K562 (cell line): ENCODE results near the gene IPO13. TPM values are rescaled to one million over a fixed set of nuclear protein-coding genes. Genes with fewer than 3 reads are reported as not detected.
A peak's percentile ranks its signal among the peaks of the same experiment; 100 is the strongest.

Source experiments
- ATAC-seq: fragments of 200-7000 bp; cut with Tn5 transposase; 3 replicates; pipeline ENCODE4 v1.9.1; 2020; ENCODE audit warnings: moderate library complexity
- BruUV-seq: library from RNA; stranded (reverse); fragments of 400-500 nt; replicated peaks from 2 replicates; lab custom pipeline; 2021; lab: Mats Ljungman, UMichigan
- CTCF ChIA-PET: fragments of 300-600 bp; formaldehyde crosslinking; extraction: SDS; loops from one replicate; lab custom pipeline; 2021; ENCODE audit warnings: low intra/inter-chr PET ratio; lab: Yijun Ruan, JAX
- POLR2A ChIA-PET: fragments of 300-600, 350-650 bp; sonication (Branson Sonifier 250); formaldehyde crosslinking; extraction: SDS; loops from one replicate; lab custom pipeline; 2021; ENCODE audit warnings: antibody characterized with exemption, inconsistent platforms; lab: Yijun Ruan, JAX
- DNase-seq, 4 experiments: peaks; one replicate each; pipeline versions ENCODE4 v3.0.0 to v3.0.0-alpha.2; 2011 to 2018; ENCODE audit warnings: low spot score in 3 of 4, mixed read lengths in 3 of 4; ENCODE audit errors: extremely low read depth in 1 of 4
- FAIRE-seq: peaks from 2 replicates; lab custom pipeline; 2011; peaks lifted over from hg19 to GRCh38; lab: Jason Lieb, UNC
- H2AFZ ChIP-seq: 2 replicates; pipeline ENCODE4 v1.6.0; 2011; ENCODE audit warnings: low read depth, low read length, control low read depth, inconsistent platforms
- H3K27ac ChIP-seq: fragments of 200-600 bp; 3 replicates; pipeline ENCODE4 v1.8.0; 2011; ENCODE audit warnings: low read depth, mild to moderate bottlenecking, control low read depth, inconsistent platforms, low read length, moderate library complexity, mixed read lengths; ENCODE audit errors: extremely low read depth
- H3K27me3 ChIP-seq, 2 experiments: fragments of 300-600 bp in 1 of 2; 2 replicates in 1 of 2; 3 replicates in 1 of 2; pipeline versions ENCODE4 v1.6.0 to v1.8.0; 2011; ENCODE audit warnings: inconsistent platforms in 2 of 2, low read length in 2 of 2, mild to moderate bottlenecking in 1 of 2, mixed read lengths in 1 of 2, moderate library complexity in 1 of 2; ENCODE audit not compliant: control insufficient read depth in 2 of 2, insufficient read depth in 2 of 2
- H3K36me3 ChIP-seq: fragments of 300-600 bp; 3 replicates; pipeline ENCODE4 v1.8.0; 2011; ENCODE audit warnings: mild to moderate bottlenecking, low read length, inconsistent platforms; ENCODE audit not compliant: control insufficient read depth, insufficient read depth
- H3K4me1 ChIP-seq, 2 experiments: fragments of 200-600 bp in 1 of 2; replicated peaks in 1 of 2; 2 replicates in 1 of 2; 3 replicates in 1 of 2; pipeline versions ENCODE4 v1.5.1 to v1.8.0; 2011; ENCODE audit warnings: inconsistent platforms in 2 of 2, low read length in 2 of 2, mild to moderate bottlenecking in 1 of 2, mixed read lengths in 1 of 2, moderate library complexity in 1 of 2; ENCODE audit not compliant: control insufficient read depth in 2 of 2, insufficient read depth in 2 of 2
- H3K4me2 ChIP-seq: 2 replicates; pipeline ENCODE4 v1.6.1; 2011; ENCODE audit warnings: low read length, control low read depth, inconsistent platforms, mixed read lengths; ENCODE audit not compliant: insufficient read depth
- H3K4me3 ChIP-seq: fragments of 200-600 bp; sonication (generic), shearing (Covaris generic); 2 replicates; pipeline ENCODE4 v1.5.1; 2016; ENCODE audit warnings: control low read depth, inconsistent platforms
- H3K79me2 ChIP-seq: fragments of 200-600 bp; 3 replicates; pipeline ENCODE4 v1.8.0; 2011; ENCODE audit warnings: low read length, inconsistent platforms; ENCODE audit not compliant: control insufficient read depth, insufficient read depth
- H3K9ac ChIP-seq, 2 experiments: 2 replicates each; pipeline versions ENCODE4 v1.6.0 to v1.6.1; 2011; ENCODE audit warnings: low read depth in 2 of 2, low read length in 2 of 2, control low read depth in 1 of 2, inconsistent platforms in 1 of 2, mild to moderate bottlenecking in 1 of 2, mixed read lengths in 1 of 2; ENCODE audit not compliant: insufficient read depth in 1 of 2
- H3K9me1 ChIP-seq: one replicate; pipeline ENCODE4 v1.6.0; 2011; ENCODE audit warnings: inconsistent platforms, mild to moderate bottlenecking, low read length, moderate library complexity; ENCODE audit not compliant: control insufficient read depth, insufficient read depth
- H3K9me3 ChIP-seq: replicated peaks from 2 replicates; pipeline ENCODE4 v1.5.1; 2011; ENCODE audit warnings: low read depth, low read length, inconsistent platforms; ENCODE audit not compliant: control insufficient read depth, insufficient read depth
- H4K20me1 ChIP-seq: replicated peaks from 2 replicates; pipeline ENCODE4 v1.6.1; 2011; ENCODE audit warnings: low read length, inconsistent platforms, mixed read lengths; ENCODE audit not compliant: control insufficient read depth, insufficient read depth
- CEBPG ChIP-seq, 3 experiments: fragments of 200-800 bp in 1 of 3; sonication (Bioruptor generic) in 1 of 3; sonication (generic) in 1 of 3; formaldehyde crosslinking in 1 of 3; IDR thresholded peaks in 2 of 3; conservative IDR thresholded peaks in 1 of 3; 2 replicates each; pipeline versions ENCODE4 v1.6.1 to v1.8.0; 2016 to 2022; ENCODE audit warnings: missing compliant biosample characterization in 2 of 3, missing genetic modification characterization in 2 of 3, mild to moderate bottlenecking in 1 of 3, missing genetic modification reagents in 1 of 3
- EZH2 ChIP-seq: IDR thresholded peaks from 2 replicates; pipeline ENCODE4 v1.6.1; 2012; ENCODE audit warnings: low read depth, mild to moderate bottlenecking, inconsistent platforms, low read length, borderline replicate concordance
- FOXA3 ChIP-seq, 2 experiments: fragments of 450-650 bp in 1 of 2; sonication (generic) in 1 of 2; formaldehyde crosslinking; IDR thresholded peaks in 1 of 2; conservative IDR thresholded peaks in 1 of 2; 2 replicates each; pipeline versions ENCODE4 v1.4.0 to v1.8.0; 2020 to 2022; ENCODE audit warnings: mild to moderate bottlenecking in 2 of 2, missing genetic modification reagents in 1 of 2
- JUN ChIP-seq, 2 experiments: sonication (generic) in 1 of 2; formaldehyde crosslinking in 1 of 2; IDR thresholded peaks; 2 replicates each; pipeline versions ENCODE4 v1.6.1 to v1.8.0; 2012 to 2022; ENCODE audit warnings: borderline replicate concordance in 2 of 2, mild to moderate bottlenecking in 2 of 2, improper control_type of control experiment in 1 of 2, low read depth in 1 of 2, low read length in 1 of 2, missing genetic modification reagents in 1 of 2
- MCM7 ChIP-seq, 2 experiments: fragments of 450-650 bp; IDR thresholded peaks; 2 replicates each; pipeline ENCODE4 v1.6.1; 2016 to 2018
- TEAD4 ChIP-seq, 2 experiments: sonication (generic) in 1 of 2; formaldehyde crosslinking in 1 of 2; IDR thresholded peaks; 2 replicates each; pipeline versions ENCODE4 v1.6.1 to v1.8.0; 2012 to 2022; ENCODE audit warnings: borderline replicate concordance in 1 of 2, inconsistent platforms in 1 of 2, low read length in 1 of 2, mild to moderate bottlenecking in 1 of 2, missing genetic modification reagents in 1 of 2
- ZC3H11A ChIP-seq: IDR thresholded peaks from 2 replicates; pipeline ENCODE4 v1.6.1; 2012; ENCODE audit warnings: low read depth, low read length, improper control_type of control experiment
- WGBS: fragments of 100-300 bp; shearing (Covaris generic); methylation state at CpG from one replicate; pipeline ENCODE4 v1.1.6; 2016; ENCODE audit warnings: low coverage, mixed read lengths; ENCODE audit not compliant: insufficient coverage; ENCODE audit errors: missing lambda C conversion rate; 5-methylcytosine and 5-hydroxymethylcytosine counted together
- in situ Hi-C: fragments of 300-500 bp; cut with MboI; formaldehyde crosslinking; loops from 4 replicates; pipeline ENCODE4 v1.15.0; 2018; ENCODE audit warnings: inconsistent platforms, mixed read lengths
- intact Hi-C: fragments of 100-400 bp; cut with micrococcal nuclease; formaldehyde crosslinking; loops from 2 replicates; pipeline ENCODE4 v1.14.2; 2022
- polyA plus RNA-seq, 8 experiments: library from polyadenylated mRNA; depleted of rRNA in 4 of 8; stranded (reverse) in 5 of 8; unstranded in 3 of 8; fragments of >200 nt; fragmentation: Nextera tagmentation in 2 of 8; fragmentation: Illumina TruSeq in 1 of 8; extraction: Ambion mirVana in 2 of 8; extraction: Trizol in 1 of 8; gene quantifications; 2 replicates each; pipeline versions ENCODE4 v1.2.1 to v1.2.3, GENCODE V29; 2011 to 2014; ENCODE audit warnings: inconsistent platforms in 1 of 8, missing spikeins in 1 of 8
- total RNA-seq, 7 experiments: library from RNA; depleted of rRNA in 6 of 7; stranded (reverse); fragments of >200 nt in 6 of 7; fragmentation: Illumina TruSeq in 2 of 7; extraction: Trizol in 2 of 7; gene quantifications; 2 replicates each; pipeline versions ENCODE4 v1.2.1 to v1.2.3, GENCODE V29; 2011 to 2021; ENCODE audit warnings: low replicate concordance in 1 of 7
- TF ChIP-seq, protein P1 (sequence below): sonication (generic); formaldehyde crosslinking; IDR thresholded peaks from 2 replicates; pipeline ENCODE4 v1.8.0; 2022; ENCODE audit warnings: mild to moderate bottlenecking, low read depth, missing genetic modification reagents
- TF ChIP-seq, protein P2 (sequence below): fragments of 450-650 bp; IDR thresholded peaks from 2 replicates; pipeline ENCODE4 v1.6.1; 2016

IPO13 gene
- total and polyA plus RNA-seq, 9 of the 15 experiments (the other 6 are each of a cell fraction or from before 2014, with no cell fraction given): 7.0 to 30.8 (median 16.2) TPM

DNA sequence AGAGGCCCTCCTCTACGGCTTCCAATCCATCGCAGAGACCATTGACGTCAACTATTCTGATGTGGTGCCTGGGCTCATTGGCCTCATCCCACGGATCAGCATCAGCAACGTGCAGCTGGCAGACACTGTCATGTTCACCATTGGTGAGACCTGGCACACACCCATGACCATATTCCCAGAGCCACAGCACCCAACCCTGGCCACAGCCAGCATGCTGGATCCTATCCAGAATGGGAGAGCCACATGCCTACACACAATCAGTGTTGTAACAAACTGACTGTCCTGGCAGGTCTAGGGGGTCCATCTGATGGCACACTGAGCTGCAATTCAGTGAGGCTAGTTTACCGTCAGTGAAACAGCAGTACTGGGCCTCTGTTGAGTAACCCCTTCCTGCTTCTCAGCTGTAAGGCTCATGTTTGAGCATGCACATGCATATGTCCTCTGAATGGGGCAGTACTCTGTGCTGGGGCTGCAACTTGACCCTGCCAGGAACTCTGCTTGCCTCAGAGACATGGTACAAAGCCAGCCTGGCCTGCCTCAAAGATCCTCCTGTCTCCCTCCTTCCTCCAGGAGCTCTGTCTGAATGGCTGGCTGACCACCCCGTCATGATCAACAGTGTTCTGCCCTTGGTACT lies 10.8 kb downstream of the IPO13 start:
- WGBS: 77% methylated on average over 7 of the region's 7 CpGs
- H3K4me1 ChIP-seq: peaks cover 15 to 20% of the 10 kb centered on the region in 2 experiments; a peak in 4 of 5 replicates
- H3K9me1 ChIP-seq: no peaks in the 10 kb centered on the region
- no peak overlapping the region for H2AFZ ChIP-seq
- FAIRE-seq (no peak), ATAC-seq (no peak), DNase-seq (no peak)
- no peaks in the 10 kb centered on the region for H3K27me3 ChIP-seq
- ChIA-PET POLR2A (interaction anchor here (0.6 to 2.0 kb wide), 4 partner anchors 9 to 17 kb away, joined by 3 to 11 read pairs (median 4); partner anchors contain the start of genes ATP6V0B and IPO13), CTCF (no interaction called here)
- intact Hi-C loops: no loop called here
- no peaks in the 10 kb centered on the region for H3K9me3 ChIP-seq
- H3K4me2 ChIP-seq: no peak overlapping the region
- peak overlapping the region in 1 of 2 experiments; percentile 26; a peak in 2 of 4 replicates for H3K9ac ChIP-seq
- no peaks in the 10 kb centered on the region for H3K79me2 ChIP-seq
- TF ChIP-seq ZC3H11A (no peak), CEBPG (CRISPR knock-in tag; IDR thresholded peaks at IDR 0.05) (peak; percentile 10; the same call in 1 of the 2 replicates), CEBPG (tag; conservative IDR thresholded peaks at IDR 0.05 in 1 of 2, IDR thresholded peaks at IDR 0.05 in 1 of 2) (no peak), TEAD4 (IDR thresholded peaks at IDR 0.05; ENCODE audit: low read length) (no peak), TEAD4 (CRISPR knock-in tag; IDR thresholded peaks at IDR 0.05; ENCODE audit: borderline replicate concordance) (peak; percentile 77), FOXA3 (CRISPR knock-in tag; conservative IDR thresholded peaks at IDR 0.05 in 1 of 2, IDR thresholded peaks at IDR 0.05 in 1 of 2) (0 out of 4 replicates have a peak, but pooled peaks of 1 of the 2 experiments have one; percentile 29), MCM7 (IDR thresholded peaks at IDR 0.05) (no peak), JUN (IDR thresholded peaks at IDR 0.05; ENCODE audit: borderline replicate concordance, low read depth, low read length) (no peak), JUN (CRISPR knock-in tag; IDR thresholded peaks at IDR 0.05; ENCODE audit: borderline replicate concordance) (0 out of 2 replicates have a peak, but pooled peaks have one; percentile 22), EZH2 (no peak)
- TF ChIP-seq, protein P1, sequence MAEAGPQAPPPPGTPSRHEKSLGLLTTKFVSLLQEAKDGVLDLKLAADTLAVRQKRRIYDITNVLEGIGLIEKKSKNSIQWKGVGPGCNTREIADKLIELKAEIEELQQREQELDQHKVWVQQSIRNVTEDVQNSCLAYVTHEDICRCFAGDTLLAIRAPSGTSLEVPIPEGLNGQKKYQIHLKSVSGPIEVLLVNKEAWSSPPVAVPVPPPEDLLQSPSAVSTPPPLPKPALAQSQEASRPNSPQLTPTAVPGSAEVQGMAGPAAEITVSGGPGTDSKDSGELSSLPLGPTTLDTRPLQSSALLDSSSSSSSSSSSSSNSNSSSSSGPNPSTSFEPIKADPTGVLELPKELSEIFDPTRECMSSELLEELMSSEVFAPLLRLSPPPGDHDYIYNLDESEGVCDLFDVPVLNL: 0 out of 2 replicates have a peak, but pooled peaks have one; percentile 34
- TF ChIP-seq, protein P2, sequence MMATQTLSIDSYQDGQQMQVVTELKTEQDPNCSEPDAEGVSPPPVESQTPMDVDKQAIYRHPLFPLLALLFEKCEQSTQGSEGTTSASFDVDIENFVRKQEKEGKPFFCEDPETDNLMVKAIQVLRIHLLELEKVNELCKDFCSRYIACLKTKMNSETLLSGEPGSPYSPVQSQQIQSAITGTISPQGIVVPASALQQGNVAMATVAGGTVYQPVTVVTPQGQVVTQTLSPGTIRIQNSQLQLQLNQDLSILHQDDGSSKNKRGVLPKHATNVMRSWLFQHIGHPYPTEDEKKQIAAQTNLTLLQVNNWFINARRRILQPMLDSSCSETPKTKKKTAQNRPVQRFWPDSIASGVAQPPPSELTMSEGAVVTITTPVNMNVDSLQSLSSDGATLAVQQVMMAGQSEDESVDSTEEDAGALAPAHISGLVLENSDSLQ: no peak
- no TSS peak for BruUV-seq
- in situ Hi-C loops: no loop called here
- H3K27ac ChIP-seq: no peak overlapping the region; the same call in 2 of the 3 replicates
- peaks cover 59% of the 10 kb centered on the region; the same call in 2 of the 3 replicates for H3K36me3 ChIP-seq
- no peak overlapping the region for H3K4me3 ChIP-seq
- peaks cover 16% of the 10 kb centered on the region; the same call in 1 of the 2 replicates for H4K20me1 ChIP-seq
